H1 (cell line): ENCODE data around the gene ZNF148. TPM values are rescaled to one million over a fixed set of nuclear protein-coding genes. Genes with fewer than 3 reads are reported as not detected.

Source experiments
- CTCF ChIA-PET: fragments of 300-600 bp; sonication (Branson Sonifier 250); formaldehyde crosslinking; loops from one replicate; lab custom pipeline; 2021; ENCODE audit not compliant: partially characterized antibody; lab: Charles Lee
- POLR2A ChIA-PET: fragments of 300-600 bp; sonication (Branson Sonifier 250); formaldehyde crosslinking; loops from one replicate; lab custom pipeline; 2021; ENCODE audit warnings: inconsistent platforms; ENCODE audit not compliant: partially characterized antibody; lab: Charles Lee
- DNase-seq, 2 experiments: peaks; one replicate each; pipeline versions ENCODE4 v3.0.0 to v3.0.0-alpha.2; 2010 to 2022; ENCODE audit warnings: low spot score in 2 of 2, low read depth in 1 of 2, mixed read lengths in 1 of 2
- FAIRE-seq: peaks from 2 replicates; lab custom pipeline; 2011; peaks lifted over from hg19 to GRCh38; lab: Jason Lieb, UNC
- H2AFZ ChIP-seq: 2 replicates; pipeline ENCODE4 v1.8.1; 2012; ENCODE audit warnings: low read length, inconsistent platforms
- H2AK5ac ChIP-seq: 2 replicates; pipeline ENCODE4 v1.6.1; 2013; ENCODE audit warnings: low read depth, low read length
- H2BK120ac ChIP-seq: replicated peaks from 2 replicates; pipeline ENCODE3; 2013; ENCODE audit warnings: low read depth, low read length, inconsistent platforms
- H2BK12ac ChIP-seq: 2 replicates; pipeline ENCODE4 v1.6.1; 2013; ENCODE audit warnings: low read depth, low read length
- H2BK15ac ChIP-seq: 2 replicates; pipeline ENCODE4 v1.6.1; 2013; ENCODE audit warnings: low read length
- H2BK20ac ChIP-seq: 2 replicates; pipeline ENCODE4 v1.6.1; 2013; ENCODE audit warnings: low read length
- H2BK5ac ChIP-seq: 2 replicates; pipeline ENCODE4 v1.6.1; 2013; ENCODE audit warnings: low read depth, low read length
- H3K14ac ChIP-seq: 2 replicates; pipeline ENCODE4 v1.6.1; 2013; ENCODE audit warnings: inconsistent platforms; ENCODE audit not compliant: insufficient read length
- H3K18ac ChIP-seq: 2 replicates; pipeline ENCODE4 v1.6.1; 2013; ENCODE audit warnings: low read length; ENCODE audit errors: extremely low read depth
- H3K23ac ChIP-seq: 2 replicates; pipeline ENCODE4 v1.6.1; 2013; ENCODE audit warnings: inconsistent platforms; ENCODE audit not compliant: insufficient read length
- H3K23me2 ChIP-seq: 2 replicates; pipeline ENCODE4 v1.6.1; 2013; ENCODE audit warnings: low read depth, low read length
- H3K27ac ChIP-seq: 2 replicates; pipeline ENCODE4 v1.6.1; 2011; ENCODE audit warnings: low read depth, low read length, inconsistent platforms
- H3K27me3 ChIP-seq, 4 experiments: replicated peaks in 1 of 4; 1 replicate in 1 of 4; 2 replicates in 3 of 4; pipeline versions ENCODE4 v1.6.1 to v1.8.1; 2011 to 2013; ENCODE audit warnings: low read length in 3 of 4, mild to moderate bottlenecking in 3 of 4, inconsistent platforms in 2 of 4, mixed read lengths in 2 of 4, moderate library complexity in 1 of 4; ENCODE audit not compliant: control insufficient read depth in 3 of 4, insufficient read depth in 3 of 4; ENCODE audit errors: extremely low read depth in 1 of 4
- H3K36me3 ChIP-seq, 4 experiments: 2 replicates each; pipeline versions ENCODE4 v1.6.1 to v1.8.1; 2011 to 2013; ENCODE audit warnings: mild to moderate bottlenecking in 4 of 4, low read length in 3 of 4, moderate library complexity in 2 of 4, control low read depth in 1 of 4, inconsistent platforms in 1 of 4; ENCODE audit not compliant: insufficient read depth in 4 of 4, control insufficient read depth in 2 of 4
- H3K4ac ChIP-seq: replicated peaks from 2 replicates; pipeline ENCODE3; 2013; ENCODE audit warnings: low read length, low read depth, mixed read lengths, inconsistent platforms; ENCODE audit not compliant: insufficient read length
- H3K4me1 ChIP-seq, 4 experiments: replicated peaks in 1 of 4; 1 replicate in 1 of 4; 2 replicates in 3 of 4; pipeline versions ENCODE4 v1.6.1 to v1.8.1; 2011 to 2013; ENCODE audit warnings: low read length in 3 of 4, inconsistent platforms in 2 of 4, mixed read lengths in 1 of 4; ENCODE audit not compliant: insufficient read depth in 4 of 4, control insufficient read depth in 3 of 4
- H3K4me2 ChIP-seq, 2 experiments: 2 replicates each; pipeline versions ENCODE4 v1.6.1 to v1.8.1; 2011 to 2013; ENCODE audit warnings: low read depth in 2 of 2, low read length in 2 of 2, control low read depth in 1 of 2, inconsistent platforms in 1 of 2, mild to moderate bottlenecking in 1 of 2; ENCODE audit not compliant: insufficient read depth in 1 of 2
- H3K4me3 ChIP-seq, 4 experiments: fragments of 200-600, 300-600 bp in 1 of 4; sonication (generic), shearing (Covaris generic), sonication (Bioruptor Twin) in 1 of 4; 2 replicates each; pipeline versions ENCODE4 v1.5.1 to v1.8.1; 2011 to 2016; ENCODE audit warnings: low read length in 4 of 4, low read depth in 3 of 4, control low read depth in 2 of 4, inconsistent platforms in 2 of 4, mild to moderate bottlenecking in 2 of 4, mixed read lengths in 1 of 4, moderate library complexity in 1 of 4; ENCODE audit not compliant: insufficient read depth in 2 of 4; ENCODE audit errors: extremely low read depth in 1 of 4
- H3K56ac ChIP-seq: replicated peaks from 2 replicates; pipeline ENCODE3; 2013; ENCODE audit warnings: low read depth, mild to moderate bottlenecking, mixed read lengths, low read length, inconsistent platforms; ENCODE audit not compliant: insufficient read length
- H3K79me1 ChIP-seq: 2 replicates; pipeline ENCODE4 v1.6.1; 2013; ENCODE audit warnings: low read depth, low read length, control low read depth
- H3K79me2 ChIP-seq, 2 experiments: 2 replicates each; pipeline versions ENCODE4 v1.6.1 to v1.8.1; 2012 to 2013; ENCODE audit warnings: low read length in 2 of 2, mild to moderate bottlenecking in 2 of 2, inconsistent platforms in 1 of 2; ENCODE audit not compliant: insufficient read depth in 2 of 2, control insufficient read depth in 1 of 2
- H3K9ac ChIP-seq, 4 experiments: replicated peaks in 1 of 4; 1 replicate in 1 of 4; 2 replicates in 3 of 4; pipeline versions ENCODE4 v1.6.1 to v1.8.1; 2011 to 2013; ENCODE audit warnings: low read depth in 3 of 4, low read length in 3 of 4, control low read depth in 2 of 4, mild to moderate bottlenecking in 2 of 4, moderate library complexity in 2 of 4, inconsistent platforms in 1 of 4; ENCODE audit errors: extremely low read depth in 1 of 4
- H3K9me3 ChIP-seq, 2 experiments: 2 replicates each; pipeline versions ENCODE4 v1.6.1 to v1.8.1; 2012 to 2013; ENCODE audit warnings: mild to moderate bottlenecking in 2 of 2, moderate library complexity in 2 of 2, control low read depth in 1 of 2, inconsistent platforms in 1 of 2, low read depth in 1 of 2, low read length in 1 of 2, mixed read lengths in 1 of 2; ENCODE audit not compliant: insufficient read depth in 2 of 2
- H4K20me1 ChIP-seq, 2 experiments: replicated peaks in 1 of 2; 2 replicates each; pipeline versions ENCODE3 to v1.8.1; 2011 to 2013; ENCODE audit warnings: inconsistent platforms in 2 of 2, low read length in 2 of 2, mild to moderate bottlenecking in 1 of 2; ENCODE audit not compliant: insufficient read depth in 2 of 2, control insufficient read depth in 1 of 2
- H4K5ac ChIP-seq: 2 replicates; pipeline ENCODE4 v1.6.1; 2013; ENCODE audit warnings: low read length, low read depth, mixed read lengths, inconsistent platforms; ENCODE audit not compliant: insufficient read length
- H4K8ac ChIP-seq: 2 replicates; pipeline ENCODE4 v1.8.0; 2013; ENCODE audit warnings: mild to moderate bottlenecking, moderate library complexity, low read length, inconsistent platforms; ENCODE audit not compliant: insufficient read depth; ENCODE audit errors: extremely low read depth
- H4K91ac ChIP-seq: replicated peaks from 2 replicates; pipeline ENCODE3; 2013; ENCODE audit warnings: low read length, mixed read lengths, inconsistent platforms; ENCODE audit not compliant: insufficient read length
- ATF2 ChIP-seq: IDR thresholded peaks from 2 replicates; pipeline ENCODE4 v1.6.1; 2012; ENCODE audit warnings: low read length, inconsistent platforms
- E2F6 ChIP-seq: IDR thresholded peaks from 2 replicates; pipeline ENCODE4 v1.6.1; 2012; ENCODE audit warnings: inconsistent platforms
- FOSL1 ChIP-seq: IDR thresholded peaks from 2 replicates; pipeline ENCODE4 v1.6.1; 2011; ENCODE audit warnings: mild to moderate bottlenecking, low read depth, low read length, moderate library complexity; ENCODE audit not compliant: insufficient read depth
- GABPA ChIP-seq: IDR thresholded peaks from 2 replicates; pipeline ENCODE4 v1.6.1; 2011; ENCODE audit warnings: mild to moderate bottlenecking, low read length, moderate library complexity, borderline replicate concordance; ENCODE audit not compliant: insufficient read depth
- KDM5A ChIP-seq: fragments of 200-600 bp; IDR thresholded peaks from 2 replicates; pipeline ENCODE4 v1.7.1; 2012; ENCODE audit warnings: mild to moderate bottlenecking, low read length, inconsistent platforms, mixed read lengths
- POU5F1 ChIP-seq: IDR thresholded peaks from 2 replicates; pipeline ENCODE4 v1.6.1; 2011; ENCODE audit warnings: low read depth, mild to moderate bottlenecking, low read length, moderate library complexity
- SIRT6 ChIP-seq: IDR thresholded peaks from one replicate; pipeline ENCODE4 v1.7.1; 2012; ENCODE audit warnings: low read length, inconsistent platforms
- SIX5 ChIP-seq: IDR thresholded peaks from 2 replicates; pipeline ENCODE4 v1.6.1; 2011; ENCODE audit warnings: mild to moderate bottlenecking, low read depth, low read length
- TEAD4 ChIP-seq: IDR thresholded peaks from 2 replicates; pipeline ENCODE4 v1.6.1; 2012; ENCODE audit warnings: low read depth, low read length, inconsistent platforms, mixed read lengths
- ZNF274 ChIP-seq: IDR thresholded peaks from 2 replicates; pipeline ENCODE4 v1.7.0; 2012; ENCODE audit warnings: low read length, borderline replicate concordance; ENCODE audit errors: extremely low read depth
- WGBS, 2 experiments: shearing (Covaris generic) in 1 of 2; methylation state at CpG; one replicate each; pipeline versions ENCODE4 v1.1.6 to v1.1.7; 2013 to 2015; ENCODE audit warnings: low lambda C conversion rate in 2 of 2, mixed read lengths in 2 of 2, inconsistent platforms in 1 of 2, low coverage in 1 of 2, missing lambda C conversion rate in 1 of 2; ENCODE audit not compliant: insufficient replicate concordance in 2 of 2, insufficient coverage in 1 of 2, insufficient read length in 1 of 2; ENCODE audit errors: extremely low coverage in 1 of 2, missing lambda C conversion rate in 1 of 2; 5-methylcytosine and 5-hydroxymethylcytosine counted together
- polyA plus RNA-seq, 7 experiments: library from polyadenylated mRNA; depleted of rRNA in 3 of 7; stranded (reverse) in 5 of 7; unstranded in 2 of 7; fragments of >200 nt in 5 of 7; fragments of 200-250 nt in 2 of 7; gene quantifications; 1 replicate in 5 of 7; 2 replicates in 1 of 7; 4 replicates in 1 of 7; pipeline versions ENCODE4 v1.2.1 to v1.2.3, GENCODE V29; 2011 to 2013; ENCODE audit warnings: missing spikeins in 2 of 7, mixed read lengths in 2 of 7
- total RNA-seq: library from RNA; stranded (reverse); fragmentation: NEBNext Ultra II Directional; extraction: Animal tissue kit (Norgen Biotek cat#: 25700); gene quantifications from 2 replicates; pipeline ENCODE4 v1.2.1, GENCODE V29; 2021

Gene ZNF148
- total and polyA plus RNA-seq, 2 of the 8 experiments (the other 6 are each of a cell fraction or from before 2014, with no cell fraction given), result 3.7 to 22.6 TPM

DNA sequence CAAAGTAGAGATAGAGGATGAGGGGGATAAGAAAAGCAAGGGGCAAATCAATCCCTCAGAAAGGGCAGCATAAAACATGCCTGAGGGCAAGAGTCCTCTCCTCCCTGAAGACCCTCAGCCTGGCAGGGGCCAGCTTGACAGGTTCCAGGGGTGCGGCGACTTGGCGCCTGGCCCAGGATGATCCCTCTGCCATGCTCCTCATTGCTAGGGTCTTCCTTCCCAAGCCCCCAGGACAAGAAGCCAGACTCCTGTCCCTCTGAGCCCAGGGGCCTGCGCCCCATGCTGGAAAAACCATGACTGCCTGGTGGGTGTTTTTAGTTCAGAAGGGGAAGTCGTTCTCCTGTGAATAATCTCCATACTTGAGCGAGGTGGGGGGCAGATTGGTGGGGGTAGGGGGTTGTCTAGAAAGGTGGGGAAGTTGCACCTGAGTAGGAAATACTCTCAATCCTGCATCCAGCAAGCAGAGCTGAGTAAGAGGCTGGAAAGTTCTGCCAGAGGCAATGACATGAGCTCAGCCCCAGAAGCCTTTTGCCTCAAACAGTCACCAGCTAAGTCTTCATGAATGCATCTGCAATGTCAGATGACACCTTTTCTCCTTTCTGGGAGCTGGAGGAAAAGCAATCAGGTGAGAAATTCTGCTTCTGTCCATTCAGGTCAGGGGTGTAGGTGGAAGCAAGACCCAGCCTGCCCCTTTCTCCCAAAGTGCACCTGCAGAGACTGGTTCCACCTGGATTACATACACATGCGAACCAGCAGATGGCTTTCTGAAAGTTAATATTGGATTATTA lies 180.9 kb downstream of the ZNF148 start:
- H3K4me3 ChIP-seq, result no peak overlapping the region
- DNase-seq (no peak), FAIRE-seq (no peak)
- no peak overlapping the region for H2BK5ac ChIP-seq
- no peak overlapping the region for H3K4me2 ChIP-seq
- no peak overlapping the region for H2BK20ac ChIP-seq
- POLR2A ChIA-PET, result no interaction called here
- no peak overlapping the region for H3K4ac ChIP-seq
- no peaks in the 10 kb centered on the region for H3K27me3 ChIP-seq
- no peaks in the 10 kb centered on the region for H3K79me1 ChIP-seq
- no peak overlapping the region for H3K56ac ChIP-seq
- H3K18ac ChIP-seq, result no peak overlapping the region
- no peak overlapping the region for H3K27ac ChIP-seq
- H2AFZ ChIP-seq, result no peak overlapping the region
- H4K91ac ChIP-seq, result no peak overlapping the region
- H3K9me3 ChIP-seq, result no peaks in the 10 kb centered on the region
- no peak overlapping the region for H2BK15ac ChIP-seq
- no peak overlapping the region for H2BK120ac ChIP-seq
- no peaks in the 10 kb centered on the region for H4K20me1 ChIP-seq
- no peak overlapping the region for H4K5ac ChIP-seq
- no peak overlapping the region for H3K9ac ChIP-seq
- no peaks in the 10 kb centered on the region for H3K79me2 ChIP-seq
- peaks cover 0 to under 1% (median 0%) of the 10 kb centered on the region in 4 experiments; a peak in 2 of 8 replicates for H3K36me3 ChIP-seq
- WGBS, 2 experiments, result 92% methylated on average over 7 of the region's 7 CpGs; no CpG with 5 or more reads in 1 of the 2 experiments
- peaks cover 0 to 8% (median 5%) of the 10 kb centered on the region in 4 experiments; a peak in 6 of 7 replicates for H3K4me1 ChIP-seq
- no peak overlapping the region for H4K8ac ChIP-seq
- no peak overlapping the region for H2BK12ac ChIP-seq
- no peaks in the 10 kb centered on the region for H3K23me2 ChIP-seq
- no peak overlapping the region for H3K23ac ChIP-seq
- H3K14ac ChIP-seq, result no peak overlapping the region
- CTCF ChIA-PET, result interaction anchor here (0.6 to 3.7 kb wide), 14 partner anchors 8 to 255 kb away, joined by 3 to 19 read pairs (median 6); no protein-coding TSS in a partner anchor
- H2AK5ac ChIP-seq, result no peak overlapping the region
- TF ChIP-seq SIRT6 (no peak), E2F6 (no peak), ZNF274 (no peak), FOSL1 (no peak), SIX5 (no peak), GABPA (no peak), TEAD4 (no peak), POU5F1 (no peak), KDM5A (no peak), ATF2 (no peak)
